Activated CD8-positive, alpha-beta memory T cell treated with anti-CD3 and anti-CD28 coated beads, Interleukin-2, amount 50 U/mL, for 24 hours (primary cell): ENCODE measurements around the gene FCGBP.
"Not testable (repeated sequence)": the region's sequence is repeated elsewhere in the genome, so short reads cannot be mapped to it uniquely, and the experiment has no call there.

Experiments used
- DNase-seq: peaks from one replicate; pipeline ENCODE4 v3.0.0-alpha.2; 2020; ENCODE audit errors: extremely low read depth

The FCGBP gene

GRCh38 chr19:39890755-39891551, 43.5 kb downstream of the FCGBP start:
- no peak for DNase-seq

GRCh38 chr19:39889872-39890754, 44.3 kb downstream of the FCGBP start:
- DNase-seq = not testable (repeated sequence)

- DNase-seq = not testable (repeated sequence)
Measured at GRCh38 chr19:39887456-39887951, 46.9 kb downstream of the FCGBP start.

GRCh38 chr19:39885821-39886554, 48.4 kb downstream of the FCGBP start:
- not testable (repeated sequence) for DNase-seq

- not testable (repeated sequence) for DNase-seq
Measured at GRCh38 chr19:39884721-39885120, 49.7 kb downstream of the FCGBP start.
